ENCODE measurements around the gene GOSR2. TPM values are rescaled to one million over a fixed set of nuclear protein-coding genes. Genes with fewer than 3 reads are reported as not detected.

Gene GOSR2
- total RNA-seq, 1 donor from 2014 or later: 78.0 TPM

- ChIA-PET CTCF (no interaction called here), POLR2A (no interaction called here)
- ATAC-seq (ENCODE audit: low read depth): no peak
- no peaks in the 10 kb centered on the region for H3K4me1 Mint-ChIP-seq
- peaks cover 4% of the 10 kb centered on the region for H3K27me3 Mint-ChIP-seq
- no peaks in the 10 kb centered on the region for H3K36me3 Mint-ChIP-seq (ENCODE audit: low read depth)
- H3K9me3 Mint-ChIP-seq: no peaks in the 10 kb centered on the region
- TF ChIP-seq, protein P1, sequence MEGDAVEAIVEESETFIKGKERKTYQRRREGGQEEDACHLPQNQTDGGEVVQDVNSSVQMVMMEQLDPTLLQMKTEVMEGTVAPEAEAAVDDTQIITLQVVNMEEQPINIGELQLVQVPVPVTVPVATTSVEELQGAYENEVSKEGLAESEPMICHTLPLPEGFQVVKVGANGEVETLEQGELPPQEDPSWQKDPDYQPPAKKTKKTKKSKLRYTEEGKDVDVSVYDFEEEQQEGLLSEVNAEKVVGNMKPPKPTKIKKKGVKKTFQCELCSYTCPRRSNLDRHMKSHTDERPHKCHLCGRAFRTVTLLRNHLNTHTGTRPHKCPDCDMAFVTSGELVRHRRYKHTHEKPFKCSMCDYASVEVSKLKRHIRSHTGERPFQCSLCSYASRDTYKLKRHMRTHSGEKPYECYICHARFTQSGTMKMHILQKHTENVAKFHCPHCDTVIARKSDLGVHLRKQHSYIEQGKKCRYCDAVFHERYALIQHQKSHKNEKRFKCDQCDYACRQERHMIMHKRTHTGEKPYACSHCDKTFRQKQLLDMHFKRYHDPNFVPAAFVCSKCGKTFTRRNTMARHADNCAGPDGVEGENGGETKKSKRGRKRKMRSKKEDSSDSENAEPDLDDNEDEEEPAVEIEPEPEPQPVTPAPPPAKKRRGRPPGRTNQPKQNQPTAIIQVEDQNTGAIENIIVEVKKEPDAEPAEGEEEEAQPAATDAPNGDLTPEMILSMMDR (IDR thresholded peaks at IDR 0.05): no peak
- DNase-seq: no peak
- intact Hi-C loops (cut with micrococcal nuclease): no loop called here
- H3K4me3 Mint-ChIP-seq: no peak overlapping the region
- H3K27ac Mint-ChIP-seq: no peak overlapping the region
These were observed 12.6 kb upstream of the GOSR2 start for GRCh38 chr17:46910179-46910927.

DNA sequence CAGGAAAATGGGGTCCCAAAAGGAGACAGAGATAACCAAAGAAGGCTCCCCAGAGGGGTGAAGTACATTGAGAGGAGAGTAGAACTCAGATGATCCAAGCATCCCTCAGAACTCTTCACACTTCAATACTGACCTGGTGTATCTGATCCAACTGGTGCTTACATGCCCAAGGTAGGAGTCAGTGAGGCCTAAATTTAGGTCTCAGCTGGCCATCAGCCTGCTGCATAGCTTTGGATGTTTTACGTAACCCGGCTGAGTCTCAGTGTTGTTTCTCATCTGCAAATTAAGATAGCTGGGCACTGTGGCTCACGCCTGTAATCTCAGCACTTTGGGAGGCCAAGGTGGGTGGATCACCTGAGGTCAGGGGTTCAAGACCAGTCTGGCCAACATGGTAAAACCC, 11.6 kb upstream of the GOSR2 start:
- Mint-ChIP-seq H3K27ac (no peak overlapping the region), H3K36me3 (ENCODE audit: low read depth) (no peaks in the 10 kb centered on the region), H3K9me3 (no peaks in the 10 kb centered on the region), H3K4me1 (no peaks in the 10 kb centered on the region), H3K27me3 (peaks cover 4% of the 10 kb centered on the region), H3K4me3 (no peak overlapping the region)
- DNase-seq (no peak), ATAC-seq (ENCODE audit: low read depth) (no peak)
- TF ChIP-seq, protein P1 (IDR thresholded peaks at IDR 0.05): no peak
- ChIA-PET CTCF (no interaction called here), POLR2A (no interaction called here)
- intact Hi-C loops (cut with micrococcal nuclease): no loop called here

- no peak for DNase-seq
- CTCF ChIA-PET: no interaction called here
- no peaks in the 10 kb centered on the region for H3K4me1 Mint-ChIP-seq
- H3K27ac Mint-ChIP-seq: no peak overlapping the region
- H3K9me3 Mint-ChIP-seq: no peaks in the 10 kb centered on the region
- ATAC-seq (ENCODE audit: low read depth): no peak
- no peak overlapping the region for H3K4me3 Mint-ChIP-seq
- no peaks in the 10 kb centered on the region for H3K36me3 Mint-ChIP-seq (ENCODE audit: low read depth)
- H3K27me3 Mint-ChIP-seq: peaks cover 4% of the 10 kb centered on the region
- TF ChIP-seq, protein P1 (IDR thresholded peaks at IDR 0.05): no peak
- POLR2A ChIA-PET: no interaction called here
- intact Hi-C loops (cut with micrococcal nuclease): no loop called here
These were observed 7.4 kb upstream of the GOSR2 start for GRCh38 chr17:46915596-46915995.

- ChIA-PET CTCF (no interaction called here), POLR2A (no interaction called here)
- no peak overlapping the region for H3K4me3 Mint-ChIP-seq
- no peaks in the 10 kb centered on the region for H3K9me3 Mint-ChIP-seq
- DNase-seq (no peak), ATAC-seq (ENCODE audit: low read depth) (no peak)
- H3K36me3 Mint-ChIP-seq (ENCODE audit: low read depth): no peaks in the 10 kb centered on the region
- TF ChIP-seq, protein P1 (IDR thresholded peaks at IDR 0.05): no peak
- H3K4me1 Mint-ChIP-seq: no peaks in the 10 kb centered on the region
- H3K27ac Mint-ChIP-seq: no peak overlapping the region
- intact Hi-C loops (cut with micrococcal nuclease): no loop called here
- H3K27me3 Mint-ChIP-seq: peaks cover 4% of the 10 kb centered on the region
These were observed 6.7 kb upstream of the GOSR2 start for GRCh38 chr17:46916211-46916610.

DNA sequence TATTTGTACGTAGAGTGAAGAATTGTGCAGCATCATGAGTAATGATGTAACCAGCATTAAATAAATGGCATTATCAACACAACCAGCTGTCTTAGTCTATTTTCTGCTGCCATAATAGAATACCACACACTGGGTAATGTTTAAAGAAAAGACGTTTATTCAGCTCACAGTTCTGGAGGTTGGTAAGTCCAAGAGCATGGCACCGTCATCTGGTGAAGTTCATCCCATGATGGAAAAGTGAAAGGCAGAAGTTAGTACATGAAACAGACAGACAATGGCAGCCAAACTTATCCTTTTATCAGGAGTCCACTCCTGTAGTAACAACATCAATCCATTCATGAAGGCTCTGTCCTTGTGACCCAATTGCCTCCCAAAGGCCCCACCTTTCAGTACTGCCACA, 6.3 kb upstream of the GOSR2 start:
- TF ChIP-seq, protein P1 (IDR thresholded peaks at IDR 0.05): no peak
- H3K4me1 Mint-ChIP-seq: no peaks in the 10 kb centered on the region
- CTCF ChIA-PET: no interaction called here
- peaks cover 4% of the 10 kb centered on the region for H3K27me3 Mint-ChIP-seq
- no peak overlapping the region for H3K4me3 Mint-ChIP-seq
- POLR2A ChIA-PET: no interaction called here
- intact Hi-C loops (cut with micrococcal nuclease): no loop called here
- H3K36me3 Mint-ChIP-seq (ENCODE audit: low read depth): no peaks in the 10 kb centered on the region
- ATAC-seq (ENCODE audit: low read depth) (no peak), DNase-seq (no peak)
- no peak overlapping the region for H3K27ac Mint-ChIP-seq
- no peaks in the 10 kb centered on the region for H3K9me3 Mint-ChIP-seq

Data from activated B cell treated with CpG ODN at 0.5 μM for 24 hours (primary cell).